T-helper 1 cell treated with Interleukin-12 subunit alpha and Interleukin-12 subunit beta and Interleukin-4 antibody, amounts not matched to agents 30 μg/mL and 1 μg/mL, for 36 hours (primary cell): ENCODE results near the gene SHQ1.

Source experiments
- H3K27ac Mint-ChIP-seq: one replicate; pipeline ENCODE4 v1.8.0; 2021; ENCODE audit warnings: mild to moderate bottlenecking, mixed read lengths
- H3K27me3 Mint-ChIP-seq: one replicate; pipeline ENCODE4 v1.8.0; 2021; ENCODE audit warnings: low read depth, mixed read lengths
- H3K36me3 Mint-ChIP-seq: one replicate; pipeline ENCODE4 v1.8.0; 2021; ENCODE audit warnings: low read depth, mixed read lengths
- H3K4me1 Mint-ChIP-seq: one replicate; pipeline ENCODE4 v1.8.0; 2021; ENCODE audit warnings: low read depth, mixed read lengths
- H3K4me3 Mint-ChIP-seq: one replicate; pipeline ENCODE4 v1.8.0; 2021; ENCODE audit warnings: mild to moderate bottlenecking, moderate library complexity, mixed read lengths
- H3K9me3 Mint-ChIP-seq: one replicate; pipeline ENCODE4 v1.8.0; 2021; ENCODE audit warnings: mixed read lengths

SHQ1 gene

DNA sequence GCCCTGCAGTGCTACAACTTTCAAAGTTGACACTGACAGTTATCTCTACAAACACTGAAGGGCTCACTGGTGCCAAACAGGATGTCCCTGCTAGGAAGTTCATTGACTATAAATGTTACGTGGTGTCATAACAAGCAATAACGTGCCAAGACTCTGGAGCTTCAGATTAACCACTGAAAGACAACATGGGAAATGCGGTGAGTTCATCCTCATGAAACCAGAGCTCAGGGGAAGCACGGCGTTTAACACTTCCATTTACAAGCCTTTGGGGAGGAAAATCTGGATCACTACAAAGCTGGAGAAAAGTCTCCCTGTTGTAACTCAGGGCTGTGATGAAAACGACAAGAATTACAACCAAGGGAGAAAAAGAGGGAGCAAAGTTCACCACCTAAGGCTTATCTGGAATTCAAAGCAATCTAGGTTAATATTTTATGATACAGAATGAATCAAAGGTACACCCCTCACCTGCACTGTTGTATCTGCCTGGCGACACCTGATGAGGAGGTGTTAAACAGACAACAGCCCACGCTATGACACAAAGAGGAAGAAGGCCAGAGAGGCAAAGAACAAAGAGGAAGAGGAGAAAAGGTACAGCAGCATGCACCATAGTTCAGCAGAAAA lies 27.0 kb downstream of the SHQ1 start:
- Mint-ChIP-seq H3K36me3 (peaks cover 4% of the 10 kb centered on the region), H3K27ac (no peak overlapping the region), H3K4me1 (peaks cover 13% of the 10 kb centered on the region), H3K9me3 (no peaks in the 10 kb centered on the region), H3K27me3 (no peaks in the 10 kb centered on the region), H3K4me3 (no peak overlapping the region)

DNA sequence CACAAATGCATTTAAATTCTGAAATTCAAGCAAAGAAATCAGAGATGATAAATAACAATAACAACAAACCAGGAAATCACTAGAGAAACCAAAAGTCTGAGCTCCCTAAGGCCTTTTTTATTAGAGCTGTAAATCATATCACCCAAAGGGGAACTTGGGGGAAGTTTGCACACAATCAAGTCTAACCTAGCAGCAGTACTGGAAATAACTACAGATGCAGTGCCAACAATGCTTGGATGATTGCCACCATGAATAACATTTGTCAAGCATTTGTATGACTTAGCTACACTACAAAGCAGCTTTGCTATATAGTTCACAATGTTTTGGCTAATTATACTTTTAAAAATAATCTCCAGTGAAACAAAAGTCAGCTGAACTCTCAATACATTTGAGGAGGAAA lies 27.8 kb downstream of the SHQ1 start:
- Mint-ChIP-seq H3K36me3 (peaks cover 10% of the 10 kb centered on the region), H3K4me1 (peaks cover 18% of the 10 kb centered on the region), H3K27ac (no peak overlapping the region), H3K27me3 (no peaks in the 10 kb centered on the region), H3K4me3 (no peak overlapping the region), H3K9me3 (no peaks in the 10 kb centered on the region)

DNA sequence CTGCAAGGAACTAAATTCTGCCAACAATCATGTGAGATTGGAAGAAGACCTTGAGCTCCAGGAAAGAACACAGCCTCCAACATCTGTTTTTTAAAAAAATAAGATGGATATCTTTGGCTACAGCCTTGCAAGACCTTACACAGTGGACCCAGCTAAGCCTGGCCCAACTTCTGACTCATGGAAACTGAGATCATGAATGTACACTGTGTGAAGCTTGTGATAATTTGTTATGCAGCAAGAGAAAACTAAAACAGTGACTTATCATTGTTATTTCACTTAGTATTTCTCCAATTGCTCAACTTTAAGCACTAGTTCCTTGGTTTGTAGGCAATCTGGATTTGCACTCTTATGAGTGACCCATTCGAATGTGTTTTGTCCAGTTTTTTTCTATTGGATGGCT lies 29.3 kb downstream of the SHQ1 start:
- Mint-ChIP-seq H3K27ac (no peak overlapping the region), H3K36me3 (peaks cover 14% of the 10 kb centered on the region), H3K4me3 (no peak overlapping the region), H3K4me1 (peaks cover 18% of the 10 kb centered on the region), H3K9me3 (no peaks in the 10 kb centered on the region), H3K27me3 (no peaks in the 10 kb centered on the region)

DNA sequence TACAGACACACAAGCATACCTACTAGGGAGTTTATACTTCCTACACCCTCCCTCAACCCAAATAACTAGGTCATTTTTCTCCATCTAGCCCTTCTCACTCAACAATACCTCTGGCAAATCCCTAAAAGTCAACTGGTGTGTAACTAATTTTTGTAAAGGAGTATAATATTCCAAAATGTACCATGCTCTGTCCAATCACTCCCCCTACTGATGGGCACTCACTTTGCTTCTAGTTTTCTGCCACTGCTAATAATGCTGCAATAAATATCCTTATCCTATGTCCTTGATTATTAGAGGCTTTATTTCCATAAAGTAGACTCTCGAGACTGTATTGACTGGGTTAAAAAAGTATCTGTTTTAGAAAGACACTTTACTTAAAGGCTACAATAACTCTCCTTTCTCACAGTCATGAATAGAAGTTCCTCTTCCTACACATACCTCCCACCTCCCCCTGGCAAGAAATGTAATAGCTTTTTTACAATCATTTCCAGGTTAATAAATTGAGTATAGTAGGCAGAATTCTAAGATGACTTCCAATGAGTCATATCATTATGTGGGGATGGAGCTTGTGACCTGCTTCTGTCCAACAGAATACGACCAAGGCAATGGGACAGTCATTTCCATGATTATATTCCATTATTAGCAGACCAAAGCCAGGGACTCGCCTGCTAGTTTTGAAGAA lies 30.0 kb downstream of the SHQ1 start:
- Mint-ChIP-seq H3K27ac (no peak overlapping the region), H3K4me3 (no peak overlapping the region), H3K36me3 (peaks cover 17% of the 10 kb centered on the region), H3K9me3 (no peaks in the 10 kb centered on the region), H3K27me3 (no peaks in the 10 kb centered on the region), H3K4me1 (peaks cover 18% of the 10 kb centered on the region)

DNA sequence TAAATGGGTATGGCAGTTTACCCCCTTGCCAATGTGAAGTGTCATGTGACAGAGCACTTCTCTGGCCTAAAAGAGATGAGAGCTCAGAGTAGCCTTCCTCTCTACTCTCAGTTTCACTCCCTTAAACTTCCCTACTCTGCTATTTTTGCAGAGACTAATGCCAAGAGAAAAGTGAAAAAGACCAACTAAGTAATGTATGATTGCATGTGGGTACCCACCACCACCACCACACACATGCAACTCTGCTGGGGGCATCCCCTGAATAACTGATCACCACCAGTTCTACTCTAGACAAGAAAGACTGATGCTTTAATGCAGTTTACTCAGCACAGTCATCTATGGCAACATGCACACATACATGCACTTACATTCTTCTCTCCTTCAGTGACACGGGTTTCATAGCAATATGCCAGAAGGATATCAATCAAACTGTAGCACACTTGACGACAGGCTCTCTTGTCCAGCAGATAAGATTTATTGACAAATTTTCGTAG lies 31.3 kb downstream of the SHQ1 start:
- Mint-ChIP-seq H3K27ac (no peak overlapping the region), H3K4me3 (no peak overlapping the region), H3K27me3 (no peaks in the 10 kb centered on the region), H3K4me1 (peaks cover 18% of the 10 kb centered on the region), H3K36me3 (peaks cover 19% of the 10 kb centered on the region), H3K9me3 (no peaks in the 10 kb centered on the region)

DNA sequence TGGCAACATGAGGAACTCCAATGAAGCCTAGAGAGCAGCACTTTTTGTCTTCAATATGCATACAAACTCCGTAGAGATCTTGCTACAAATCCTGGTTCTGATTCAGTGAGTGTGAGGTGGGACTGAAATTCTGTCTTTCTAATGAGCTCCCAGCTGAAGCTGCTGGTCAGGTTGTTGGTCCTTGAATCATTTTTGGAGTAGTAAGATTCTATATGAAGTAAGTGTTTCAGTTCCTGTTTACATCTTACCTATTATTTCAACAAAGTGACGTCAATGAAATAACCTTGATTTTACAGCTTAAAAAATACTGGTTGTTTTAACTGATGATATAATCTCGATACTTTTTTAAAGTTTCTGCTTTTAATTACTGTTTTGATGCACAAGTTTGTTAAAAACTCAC lies 33.9 kb downstream of the SHQ1 start:
- peaks cover 22% of the 10 kb centered on the region for H3K36me3 Mint-ChIP-seq
- no peaks in the 10 kb centered on the region for H3K9me3 Mint-ChIP-seq
- peaks cover 13% of the 10 kb centered on the region for H3K4me1 Mint-ChIP-seq
- no peak overlapping the region for H3K4me3 Mint-ChIP-seq
- no peak overlapping the region for H3K27ac Mint-ChIP-seq
- H3K27me3 Mint-ChIP-seq = no peaks in the 10 kb centered on the region

DNA sequence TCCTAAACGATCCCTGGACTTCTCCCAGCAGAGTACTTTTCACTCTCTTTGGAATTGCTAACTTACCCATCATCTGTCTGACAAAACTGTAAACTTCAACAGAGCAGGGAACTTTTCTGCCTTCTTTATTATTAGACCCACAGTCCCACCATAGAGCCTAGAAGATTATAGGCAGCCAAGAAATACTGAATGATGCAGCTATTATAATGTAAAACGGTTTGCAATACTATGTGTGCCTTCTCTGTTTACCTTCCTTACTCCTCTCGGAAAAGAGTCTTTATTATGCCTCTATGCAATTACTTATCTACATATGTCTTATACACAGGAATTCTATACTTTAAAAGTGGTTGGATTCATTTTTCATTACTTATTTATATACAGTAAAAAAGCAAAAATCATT lies 36.0 kb downstream of the SHQ1 start:
- H3K4me1 Mint-ChIP-seq = peaks cover 10% of the 10 kb centered on the region
- H3K4me3 Mint-ChIP-seq = no peak overlapping the region
- no peaks in the 10 kb centered on the region for H3K27me3 Mint-ChIP-seq
- H3K36me3 Mint-ChIP-seq = peaks cover 28% of the 10 kb centered on the region
- H3K9me3 Mint-ChIP-seq = no peaks in the 10 kb centered on the region
- no peak overlapping the region for H3K27ac Mint-ChIP-seq

DNA sequence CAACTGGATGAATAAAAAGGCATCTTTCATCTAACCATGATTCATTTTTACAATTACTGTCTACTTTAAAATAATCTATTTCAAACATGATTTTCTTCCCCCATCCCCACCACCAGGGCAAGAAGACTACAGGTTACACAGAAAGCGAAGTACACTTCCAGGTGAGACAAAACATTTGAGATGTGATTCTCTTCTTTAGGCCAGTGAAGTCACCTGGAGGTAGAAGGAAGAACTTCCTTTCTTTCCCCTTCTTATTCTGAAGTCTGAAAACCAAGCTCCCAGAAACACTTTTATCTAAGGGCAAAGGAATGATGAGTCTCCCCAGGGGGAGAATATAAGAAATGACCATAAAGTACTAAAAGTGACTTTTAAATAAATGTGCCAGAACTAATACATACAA lies 36.7 kb downstream of the SHQ1 start:
- Mint-ChIP-seq H3K36me3 (peaks cover 25% of the 10 kb centered on the region), H3K4me3 (no peak overlapping the region), H3K27me3 (no peaks in the 10 kb centered on the region), H3K27ac (no peak overlapping the region), H3K9me3 (no peaks in the 10 kb centered on the region), H3K4me1 (peaks cover 5% of the 10 kb centered on the region)

DNA sequence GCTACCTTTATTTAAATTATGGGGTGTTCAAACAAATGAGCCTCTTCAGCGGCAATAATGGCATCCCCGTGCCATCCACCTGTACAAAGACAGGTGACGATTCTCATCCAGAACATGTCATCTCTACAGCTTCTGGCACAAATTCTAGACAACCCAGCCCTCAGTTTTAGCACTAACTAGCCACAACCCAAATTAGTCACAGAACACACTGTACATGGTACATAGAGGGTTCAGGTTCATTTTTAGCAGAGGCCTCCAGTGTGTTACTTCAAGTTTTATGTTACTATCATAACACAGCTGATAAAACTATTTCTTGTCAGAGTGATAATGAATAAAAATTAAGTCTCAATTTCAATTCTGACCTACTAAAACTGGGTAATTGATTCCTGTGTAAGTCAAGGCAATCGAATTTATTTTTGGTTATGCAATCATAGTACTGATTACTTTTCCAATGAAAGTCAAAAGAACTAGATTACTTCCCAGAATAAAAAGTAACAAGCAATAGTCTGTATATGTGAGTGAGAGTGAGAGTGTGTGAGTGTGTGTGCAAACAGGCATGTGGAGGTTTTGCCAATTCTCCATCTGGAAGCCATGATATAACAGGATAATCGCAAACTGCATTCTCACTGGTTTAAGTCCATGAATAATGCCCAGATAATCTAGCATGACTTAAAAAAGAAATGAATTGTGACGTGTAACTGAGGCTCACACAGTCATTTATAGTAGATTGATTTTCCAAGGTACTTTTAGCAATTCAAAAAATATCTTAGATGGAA lies 37.4 kb downstream of the SHQ1 start:
- H3K27ac Mint-ChIP-seq = no peak overlapping the region
- no peaks in the 10 kb centered on the region for H3K9me3 Mint-ChIP-seq
- no peak overlapping the region for H3K4me3 Mint-ChIP-seq
- peaks cover 2% of the 10 kb centered on the region for H3K4me1 Mint-ChIP-seq
- no peaks in the 10 kb centered on the region for H3K27me3 Mint-ChIP-seq
- peaks cover 20% of the 10 kb centered on the region for H3K36me3 Mint-ChIP-seq

DNA sequence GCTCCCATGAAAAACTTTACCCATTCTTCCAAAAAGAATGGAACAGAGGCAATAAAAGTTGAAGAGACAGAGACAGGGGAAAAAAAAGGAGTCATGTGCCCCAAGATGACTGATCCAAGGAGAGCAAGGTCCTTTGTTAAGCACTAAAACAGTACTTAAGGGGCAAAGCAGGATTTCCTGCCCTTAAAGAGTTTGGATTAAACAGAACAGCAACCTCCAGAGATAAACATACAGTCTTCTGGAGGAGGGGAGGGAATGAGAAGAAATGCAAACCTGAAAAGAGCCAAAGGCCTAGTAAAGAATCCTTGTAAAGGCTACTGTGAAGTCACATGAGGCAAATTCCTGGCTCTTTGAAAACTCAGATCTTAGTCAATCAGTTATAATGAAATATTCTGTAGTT lies 38.2 kb downstream of the SHQ1 start:
- H3K4me1 Mint-ChIP-seq = no peaks in the 10 kb centered on the region
- H3K27me3 Mint-ChIP-seq = no peaks in the 10 kb centered on the region
- H3K9me3 Mint-ChIP-seq = no peaks in the 10 kb centered on the region
- peak overlapping the region; percentile 15 for H3K27ac Mint-ChIP-seq
- no peak overlapping the region for H3K4me3 Mint-ChIP-seq
- peaks cover 16% of the 10 kb centered on the region for H3K36me3 Mint-ChIP-seq

DNA sequence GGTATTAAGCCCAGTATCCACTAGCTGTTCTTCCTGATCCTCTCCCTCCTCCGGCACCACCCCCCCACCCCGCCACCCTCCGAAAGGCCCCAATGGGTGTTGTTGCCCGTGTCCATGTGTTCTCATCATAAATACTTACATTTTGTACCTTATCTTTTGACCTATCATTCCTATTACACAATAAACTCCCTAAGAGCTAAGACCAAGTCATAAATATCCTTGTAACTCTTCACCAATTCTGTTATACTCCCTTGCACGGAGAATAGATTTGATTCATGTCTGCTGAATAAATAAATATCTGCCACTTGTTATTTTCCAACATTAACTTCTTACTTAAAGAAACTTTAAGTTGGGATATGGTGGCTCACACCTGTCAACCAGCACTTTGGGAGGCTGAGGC lies 43.9 kb downstream of the SHQ1 start:
- Mint-ChIP-seq H3K9me3 (no peaks in the 10 kb centered on the region), H3K36me3 (peaks cover 7% of the 10 kb centered on the region), H3K4me1 (peaks cover 4% of the 10 kb centered on the region), H3K27ac (no peak overlapping the region), H3K27me3 (no peaks in the 10 kb centered on the region), H3K4me3 (no peak overlapping the region)

DNA sequence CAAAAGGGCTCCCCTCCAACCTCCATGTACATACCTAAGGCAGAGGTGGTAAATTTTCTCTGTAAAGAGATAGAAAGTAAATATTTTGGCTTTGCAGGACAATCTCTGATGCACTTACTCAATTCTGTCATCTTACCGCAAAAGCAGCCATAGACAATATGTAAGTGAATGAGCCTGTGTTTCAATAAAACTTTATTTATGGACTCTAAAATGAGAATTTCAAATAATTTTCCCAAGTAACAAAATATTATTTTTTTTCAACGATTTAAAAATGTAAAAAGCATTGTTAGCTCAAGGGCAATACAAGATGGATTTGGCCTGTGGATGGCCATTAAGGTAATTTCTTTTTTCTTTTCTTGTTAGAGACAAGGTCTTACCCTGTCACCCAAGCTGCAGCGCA lies 44.7 kb downstream of the SHQ1 start:
- peaks cover 4% of the 10 kb centered on the region for H3K4me1 Mint-ChIP-seq
- H3K27ac Mint-ChIP-seq = no peak overlapping the region
- peaks cover 4% of the 10 kb centered on the region for H3K36me3 Mint-ChIP-seq
- no peaks in the 10 kb centered on the region for H3K9me3 Mint-ChIP-seq
- no peaks in the 10 kb centered on the region for H3K27me3 Mint-ChIP-seq
- no peak overlapping the region for H3K4me3 Mint-ChIP-seq

DNA sequence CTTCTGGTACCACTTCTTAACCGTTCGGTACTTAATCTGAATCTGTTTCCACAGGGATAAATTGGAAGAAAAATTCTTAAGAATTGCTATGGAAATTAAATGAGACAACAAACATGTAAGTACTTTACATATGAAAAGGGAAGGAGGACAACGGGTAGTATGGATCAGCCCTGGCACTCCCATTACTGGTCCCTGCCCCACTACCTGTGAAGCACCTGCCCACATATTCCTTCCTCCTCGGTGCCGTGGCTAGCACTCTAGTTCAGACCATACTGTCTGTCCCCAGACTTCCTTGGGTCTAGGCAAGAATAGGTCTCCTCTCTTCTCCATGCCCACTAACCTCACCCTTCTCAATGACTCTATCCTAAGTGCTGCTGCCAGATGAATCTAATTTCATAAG lies 46.2 kb downstream of the SHQ1 start:
- no peaks in the 10 kb centered on the region for H3K9me3 Mint-ChIP-seq
- no peak overlapping the region for H3K4me3 Mint-ChIP-seq
- H3K27me3 Mint-ChIP-seq = no peaks in the 10 kb centered on the region
- peaks cover 5% of the 10 kb centered on the region for H3K36me3 Mint-ChIP-seq
- H3K4me1 Mint-ChIP-seq = peaks cover 4% of the 10 kb centered on the region
- no peak overlapping the region for H3K27ac Mint-ChIP-seq

DNA sequence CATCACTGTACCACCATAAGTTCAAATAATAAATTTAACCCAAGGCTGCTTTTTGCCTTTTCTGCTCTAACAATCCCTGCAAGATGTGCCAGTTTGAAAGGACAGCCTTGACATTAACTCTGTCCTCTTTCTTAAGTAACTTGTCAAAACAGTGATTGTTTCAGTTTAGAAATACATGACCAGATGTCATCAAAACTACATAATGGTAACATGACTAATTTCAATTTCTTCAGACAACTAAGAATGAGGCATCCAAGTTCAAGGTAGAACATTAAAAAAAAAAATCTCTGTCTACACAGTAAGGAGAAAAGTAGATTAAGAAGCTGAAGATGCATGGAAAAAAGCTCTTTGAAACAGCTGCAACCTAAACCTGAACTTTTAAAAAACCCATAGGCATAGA lies 47.4 kb downstream of the SHQ1 start:
- H3K4me3 Mint-ChIP-seq = no peak overlapping the region
- peaks cover 4% of the 10 kb centered on the region for H3K4me1 Mint-ChIP-seq
- H3K36me3 Mint-ChIP-seq = peaks cover 5% of the 10 kb centered on the region
- H3K27me3 Mint-ChIP-seq = no peaks in the 10 kb centered on the region
- H3K27ac Mint-ChIP-seq = no peak overlapping the region
- H3K9me3 Mint-ChIP-seq = no peaks in the 10 kb centered on the region
